H1 (cell line): ENCODE results near the gene RPL37. TPM values are rescaled to one million over a fixed set of nuclear protein-coding genes. Genes with fewer than 3 reads are reported as not detected.
"Not testable (repeated sequence)": the region's sequence is repeated elsewhere in the genome, so short reads cannot be mapped to it uniquely, and the experiment has no call there.

Experiments
- CTCF ChIA-PET: fragments of 300-600 bp; sonication (Branson Sonifier 250); formaldehyde crosslinking; loops from one replicate; lab custom pipeline; 2021; ENCODE audit not compliant: partially characterized antibody; lab: Charles Lee
- POLR2A ChIA-PET: fragments of 300-600 bp; sonication (Branson Sonifier 250); formaldehyde crosslinking; loops from one replicate; lab custom pipeline; 2021; ENCODE audit warnings: inconsistent platforms; ENCODE audit not compliant: partially characterized antibody; lab: Charles Lee
- DNase-seq, 2 experiments: peaks; one replicate each; pipeline versions ENCODE4 v3.0.0 to v3.0.0-alpha.2; 2010 to 2022; ENCODE audit warnings: low spot score in 2 of 2, low read depth in 1 of 2, mixed read lengths in 1 of 2
- FAIRE-seq: peaks from 2 replicates; lab custom pipeline; 2011; peaks lifted over from hg19 to GRCh38; lab: Jason Lieb, UNC
- H2AFZ ChIP-seq: 2 replicates; pipeline ENCODE4 v1.8.1; 2012; ENCODE audit warnings: low read length, inconsistent platforms
- H2AK5ac ChIP-seq: 2 replicates; pipeline ENCODE4 v1.6.1; 2013; ENCODE audit warnings: low read depth, low read length
- H2BK120ac ChIP-seq: replicated peaks from 2 replicates; pipeline ENCODE3; 2013; ENCODE audit warnings: low read depth, low read length, inconsistent platforms
- H2BK12ac ChIP-seq: 2 replicates; pipeline ENCODE4 v1.6.1; 2013; ENCODE audit warnings: low read depth, low read length
- H2BK15ac ChIP-seq: 2 replicates; pipeline ENCODE4 v1.6.1; 2013; ENCODE audit warnings: low read length
- H2BK20ac ChIP-seq: 2 replicates; pipeline ENCODE4 v1.6.1; 2013; ENCODE audit warnings: low read length
- H2BK5ac ChIP-seq: 2 replicates; pipeline ENCODE4 v1.6.1; 2013; ENCODE audit warnings: low read depth, low read length
- H3K14ac ChIP-seq: 2 replicates; pipeline ENCODE4 v1.6.1; 2013; ENCODE audit warnings: inconsistent platforms; ENCODE audit not compliant: insufficient read length
- H3K18ac ChIP-seq: 2 replicates; pipeline ENCODE4 v1.6.1; 2013; ENCODE audit warnings: low read length; ENCODE audit errors: extremely low read depth
- H3K23ac ChIP-seq: 2 replicates; pipeline ENCODE4 v1.6.1; 2013; ENCODE audit warnings: inconsistent platforms; ENCODE audit not compliant: insufficient read length
- H3K23me2 ChIP-seq: 2 replicates; pipeline ENCODE4 v1.6.1; 2013; ENCODE audit warnings: low read depth, low read length
- H3K27ac ChIP-seq: 2 replicates; pipeline ENCODE4 v1.6.1; 2011; ENCODE audit warnings: low read depth, low read length, inconsistent platforms
- H3K27me3 ChIP-seq, 4 experiments: replicated peaks in 1 of 4; 1 replicate in 1 of 4; 2 replicates in 3 of 4; pipeline versions ENCODE4 v1.6.1 to v1.8.1; 2011 to 2013; ENCODE audit warnings: low read length in 3 of 4, mild to moderate bottlenecking in 3 of 4, inconsistent platforms in 2 of 4, mixed read lengths in 2 of 4, moderate library complexity in 1 of 4; ENCODE audit not compliant: control insufficient read depth in 3 of 4, insufficient read depth in 3 of 4; ENCODE audit errors: extremely low read depth in 1 of 4
- H3K36me3 ChIP-seq, 4 experiments: 2 replicates each; pipeline versions ENCODE4 v1.6.1 to v1.8.1; 2011 to 2013; ENCODE audit warnings: mild to moderate bottlenecking in 4 of 4, low read length in 3 of 4, moderate library complexity in 2 of 4, control low read depth in 1 of 4, inconsistent platforms in 1 of 4; ENCODE audit not compliant: insufficient read depth in 4 of 4, control insufficient read depth in 2 of 4
- H3K4ac ChIP-seq: replicated peaks from 2 replicates; pipeline ENCODE3; 2013; ENCODE audit warnings: low read length, low read depth, mixed read lengths, inconsistent platforms; ENCODE audit not compliant: insufficient read length
- H3K4me1 ChIP-seq, 4 experiments: replicated peaks in 1 of 4; 1 replicate in 1 of 4; 2 replicates in 3 of 4; pipeline versions ENCODE4 v1.6.1 to v1.8.1; 2011 to 2013; ENCODE audit warnings: low read length in 3 of 4, inconsistent platforms in 2 of 4, mixed read lengths in 1 of 4; ENCODE audit not compliant: insufficient read depth in 4 of 4, control insufficient read depth in 3 of 4
- H3K4me2 ChIP-seq, 2 experiments: 2 replicates each; pipeline versions ENCODE4 v1.6.1 to v1.8.1; 2011 to 2013; ENCODE audit warnings: low read depth in 2 of 2, low read length in 2 of 2, control low read depth in 1 of 2, inconsistent platforms in 1 of 2, mild to moderate bottlenecking in 1 of 2; ENCODE audit not compliant: insufficient read depth in 1 of 2
- H3K4me3 ChIP-seq, 4 experiments: fragments of 200-600, 300-600 bp in 1 of 4; sonication (generic), shearing (Covaris generic), sonication (Bioruptor Twin) in 1 of 4; 2 replicates each; pipeline versions ENCODE4 v1.5.1 to v1.8.1; 2011 to 2016; ENCODE audit warnings: low read length in 4 of 4, low read depth in 3 of 4, control low read depth in 2 of 4, inconsistent platforms in 2 of 4, mild to moderate bottlenecking in 2 of 4, mixed read lengths in 1 of 4, moderate library complexity in 1 of 4; ENCODE audit not compliant: insufficient read depth in 2 of 4; ENCODE audit errors: extremely low read depth in 1 of 4
- H3K56ac ChIP-seq: replicated peaks from 2 replicates; pipeline ENCODE3; 2013; ENCODE audit warnings: low read depth, mild to moderate bottlenecking, mixed read lengths, low read length, inconsistent platforms; ENCODE audit not compliant: insufficient read length
- H3K79me1 ChIP-seq: 2 replicates; pipeline ENCODE4 v1.6.1; 2013; ENCODE audit warnings: low read depth, low read length, control low read depth
- H3K79me2 ChIP-seq, 2 experiments: 2 replicates each; pipeline versions ENCODE4 v1.6.1 to v1.8.1; 2012 to 2013; ENCODE audit warnings: low read length in 2 of 2, mild to moderate bottlenecking in 2 of 2, inconsistent platforms in 1 of 2; ENCODE audit not compliant: insufficient read depth in 2 of 2, control insufficient read depth in 1 of 2
- H3K9ac ChIP-seq, 4 experiments: replicated peaks in 1 of 4; 1 replicate in 1 of 4; 2 replicates in 3 of 4; pipeline versions ENCODE4 v1.6.1 to v1.8.1; 2011 to 2013; ENCODE audit warnings: low read depth in 3 of 4, low read length in 3 of 4, control low read depth in 2 of 4, mild to moderate bottlenecking in 2 of 4, moderate library complexity in 2 of 4, inconsistent platforms in 1 of 4; ENCODE audit errors: extremely low read depth in 1 of 4
- H3K9me3 ChIP-seq, 2 experiments: 2 replicates each; pipeline versions ENCODE4 v1.6.1 to v1.8.1; 2012 to 2013; ENCODE audit warnings: mild to moderate bottlenecking in 2 of 2, moderate library complexity in 2 of 2, control low read depth in 1 of 2, inconsistent platforms in 1 of 2, low read depth in 1 of 2, low read length in 1 of 2, mixed read lengths in 1 of 2; ENCODE audit not compliant: insufficient read depth in 2 of 2
- H4K20me1 ChIP-seq, 2 experiments: replicated peaks in 1 of 2; 2 replicates each; pipeline versions ENCODE3 to v1.8.1; 2011 to 2013; ENCODE audit warnings: inconsistent platforms in 2 of 2, low read length in 2 of 2, mild to moderate bottlenecking in 1 of 2; ENCODE audit not compliant: insufficient read depth in 2 of 2, control insufficient read depth in 1 of 2
- H4K5ac ChIP-seq: 2 replicates; pipeline ENCODE4 v1.6.1; 2013; ENCODE audit warnings: low read length, low read depth, mixed read lengths, inconsistent platforms; ENCODE audit not compliant: insufficient read length
- H4K8ac ChIP-seq: 2 replicates; pipeline ENCODE4 v1.8.0; 2013; ENCODE audit warnings: mild to moderate bottlenecking, moderate library complexity, low read length, inconsistent platforms; ENCODE audit not compliant: insufficient read depth; ENCODE audit errors: extremely low read depth
- H4K91ac ChIP-seq: replicated peaks from 2 replicates; pipeline ENCODE3; 2013; ENCODE audit warnings: low read length, mixed read lengths, inconsistent platforms; ENCODE audit not compliant: insufficient read length
- WGBS, 2 experiments: shearing (Covaris generic) in 1 of 2; methylation state at CpG; one replicate each; pipeline versions ENCODE4 v1.1.6 to v1.1.7; 2013 to 2015; ENCODE audit warnings: low lambda C conversion rate in 2 of 2, mixed read lengths in 2 of 2, inconsistent platforms in 1 of 2, low coverage in 1 of 2, missing lambda C conversion rate in 1 of 2; ENCODE audit not compliant: insufficient replicate concordance in 2 of 2, insufficient coverage in 1 of 2, insufficient read length in 1 of 2; ENCODE audit errors: extremely low coverage in 1 of 2, missing lambda C conversion rate in 1 of 2; 5-methylcytosine and 5-hydroxymethylcytosine counted together
- polyA plus RNA-seq, 7 experiments: library from polyadenylated mRNA; depleted of rRNA in 3 of 7; stranded (reverse) in 5 of 7; unstranded in 2 of 7; fragments of >200 nt in 5 of 7; fragments of 200-250 nt in 2 of 7; gene quantifications; 1 replicate in 5 of 7; 2 replicates in 1 of 7; 4 replicates in 1 of 7; pipeline versions ENCODE4 v1.2.1 to v1.2.3, GENCODE V29; 2011 to 2013; ENCODE audit warnings: missing spikeins in 2 of 7, mixed read lengths in 2 of 7
- total RNA-seq: library from RNA; stranded (reverse); fragmentation: NEBNext Ultra II Directional; extraction: Animal tissue kit (Norgen Biotek cat#: 25700); gene quantifications from 2 replicates; pipeline ENCODE4 v1.2.1, GENCODE V29; 2021

Gene RPL37
- total and polyA plus RNA-seq, 2 of the 8 experiments (the other 6 are each of a cell fraction or from before 2014, with no cell fraction given), result 467 to 1,534 TPM

- H3K9ac ChIP-seq, H3K79me1 ChIP-seq, H3K4me3 ChIP-seq, H3K9me3 ChIP-seq, H4K91ac ChIP-seq, H2BK12ac ChIP-seq, H3K36me3 ChIP-seq, H3K23ac ChIP-seq, FAIRE-seq, H3K14ac ChIP-seq, H4K5ac ChIP-seq, H2BK5ac ChIP-seq, DNase-seq, H3K4ac ChIP-seq, H4K20me1 ChIP-seq, H2BK20ac ChIP-seq, H3K4me2 ChIP-seq, H2BK120ac ChIP-seq, H3K18ac ChIP-seq, H3K23me2 ChIP-seq, CTCF ChIA-PET, H4K8ac ChIP-seq, H3K27ac ChIP-seq, H2AFZ ChIP-seq, H3K4me1 ChIP-seq, H3K56ac ChIP-seq, POLR2A ChIA-PET, H2AK5ac ChIP-seq, H2BK15ac ChIP-seq, H3K27me3 ChIP-seq: not testable (repeated sequence)
- H3K79me2 ChIP-seq, result peaks cover 29 to 81% of the 10 kb centered on the region in 2 experiments
Measured at GRCh38 chr5:40794340-40794739, 40.7 kb downstream of the RPL37 start.

- H2BK5ac ChIP-seq, H3K18ac ChIP-seq, H3K79me1 ChIP-seq, H2BK120ac ChIP-seq, H3K36me3 ChIP-seq, H3K14ac ChIP-seq, H4K20me1 ChIP-seq, H3K4ac ChIP-seq, H4K91ac ChIP-seq, H3K23me2 ChIP-seq, H3K27me3 ChIP-seq, DNase-seq, H3K27ac ChIP-seq, H2BK15ac ChIP-seq, H2BK12ac ChIP-seq, H3K56ac ChIP-seq, H3K9me3 ChIP-seq, H3K23ac ChIP-seq, H3K9ac ChIP-seq, H2BK20ac ChIP-seq, H3K4me2 ChIP-seq, FAIRE-seq, H2AK5ac ChIP-seq, H2AFZ ChIP-seq, H4K8ac ChIP-seq, H4K5ac ChIP-seq, CTCF ChIA-PET, H3K4me1 ChIP-seq, H3K4me3 ChIP-seq: not testable (repeated sequence)
- POLR2A ChIA-PET, result interaction anchor here (0.6 to 1.8 kb wide), 3 partner anchors 11 to 115 kb away, joined by 3 to 6 read pairs (median 6); partner anchors contain the start of gene RPL37
- 92% methylated on average over 6 of the region's 10 CpGs; no CpG with 5 or more reads in 1 of the 2 experiments for WGBS, 2 experiments
- H3K79me2 ChIP-seq, result peaks cover 29 to 97% of the 10 kb centered on the region in 2 experiments
Measured at GRCh38 chr5:40792691-40793090, 42.3 kb downstream of the RPL37 start.
